ENCODE results near the gene KCTD4. TPM values are rescaled to one million over a fixed set of nuclear protein-coding genes. Genes with fewer than 3 reads are reported as not detected.

Gene KCTD4
- total RNA-seq, 4 donors from 2014 or later: not detected

DNA sequence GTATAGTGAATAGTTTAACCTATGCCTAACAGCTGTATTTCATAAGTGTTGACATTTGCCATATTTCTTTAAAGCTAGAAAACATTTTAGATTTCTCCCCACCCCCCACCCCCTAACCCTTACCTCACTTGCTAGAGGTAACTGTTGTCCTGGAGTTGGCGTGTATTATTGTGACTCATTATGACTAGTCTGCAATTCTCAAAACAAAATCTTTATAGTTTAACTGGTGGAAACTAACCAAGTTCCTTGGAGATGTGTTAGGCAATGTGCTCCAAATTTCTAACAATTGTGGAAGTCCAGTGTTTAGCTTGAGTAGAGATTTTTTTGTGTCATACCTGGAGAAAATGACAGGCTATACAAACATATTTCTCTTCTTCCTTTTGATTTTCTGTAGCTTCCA lies 38.0 kb downstream of the KCTD4 start:
- no peak overlapping the region for H3K4me3 ChIP-seq
- H3K9me3 ChIP-seq: no peaks in the 10 kb centered on the region
- no peaks in the 10 kb centered on the region for H3K27me3 ChIP-seq
- TF ChIP-seq POLR2AphosphoS5 (IDR thresholded peaks at IDR 0.05): no peak
- no peak for TF ChIP-seq POLR2A (IDR thresholded peaks at IDR 0.05; ENCODE audit: low read depth)
- H3K36me3 ChIP-seq: peaks cover 0 to 24% (median 8%) of the 10 kb centered on the region in 4 donors
- intact Hi-C loops (cut with DNase I): no loop called here
- peaks cover 0 to 15% (median 6%) of the 10 kb centered on the region in 4 donors for H3K4me1 ChIP-seq
- 35% methylated on average over 1 of the region's 1 CpG for WGBS
- DNase-seq (ENCODE audit: extremely low spot score): no peak
- no peak overlapping the region for H3K27ac ChIP-seq (replicated peaks in 1 of 4)

DNA sequence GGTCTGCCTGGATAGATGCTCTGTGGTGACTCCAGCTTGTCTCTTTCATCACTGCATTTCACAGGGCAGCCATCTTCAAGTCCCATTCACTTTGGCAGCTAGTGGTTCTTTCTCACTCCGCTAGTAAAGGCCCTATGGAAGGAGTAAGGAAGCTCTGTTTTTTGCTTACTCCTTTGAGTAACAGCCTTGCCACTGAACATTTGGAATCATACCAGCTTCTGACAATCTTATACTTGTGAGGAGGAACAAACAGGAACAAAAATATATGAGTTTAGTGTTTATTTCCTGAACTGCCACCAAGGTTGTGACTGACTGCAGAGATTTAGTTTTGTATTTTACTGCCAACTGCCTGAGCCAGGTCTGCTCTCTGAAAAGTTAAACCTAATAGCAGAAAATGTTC lies 38.7 kb downstream of the KCTD4 start:
- peaks cover 0 to 27% (median 8%) of the 10 kb centered on the region in 4 donors for H3K36me3 ChIP-seq
- H3K27me3 ChIP-seq: no peaks in the 10 kb centered on the region
- WGBS: 84% methylated on average over 1 of the region's 1 CpG
- no peak overlapping the region for H3K4me3 ChIP-seq
- DNase-seq (ENCODE audit: extremely low spot score): no peak
- H3K27ac ChIP-seq (replicated peaks in 1 of 4): no peak overlapping the region
- intact Hi-C loops (cut with DNase I): no loop called here
- H3K9me3 ChIP-seq: no peaks in the 10 kb centered on the region
- no peak for TF ChIP-seq EP300 (IDR thresholded peaks at IDR 0.05)
- TF ChIP-seq POLR2A (IDR thresholded peaks at IDR 0.05; ENCODE audit: low read depth): no peak
- TF ChIP-seq, protein P1, sequence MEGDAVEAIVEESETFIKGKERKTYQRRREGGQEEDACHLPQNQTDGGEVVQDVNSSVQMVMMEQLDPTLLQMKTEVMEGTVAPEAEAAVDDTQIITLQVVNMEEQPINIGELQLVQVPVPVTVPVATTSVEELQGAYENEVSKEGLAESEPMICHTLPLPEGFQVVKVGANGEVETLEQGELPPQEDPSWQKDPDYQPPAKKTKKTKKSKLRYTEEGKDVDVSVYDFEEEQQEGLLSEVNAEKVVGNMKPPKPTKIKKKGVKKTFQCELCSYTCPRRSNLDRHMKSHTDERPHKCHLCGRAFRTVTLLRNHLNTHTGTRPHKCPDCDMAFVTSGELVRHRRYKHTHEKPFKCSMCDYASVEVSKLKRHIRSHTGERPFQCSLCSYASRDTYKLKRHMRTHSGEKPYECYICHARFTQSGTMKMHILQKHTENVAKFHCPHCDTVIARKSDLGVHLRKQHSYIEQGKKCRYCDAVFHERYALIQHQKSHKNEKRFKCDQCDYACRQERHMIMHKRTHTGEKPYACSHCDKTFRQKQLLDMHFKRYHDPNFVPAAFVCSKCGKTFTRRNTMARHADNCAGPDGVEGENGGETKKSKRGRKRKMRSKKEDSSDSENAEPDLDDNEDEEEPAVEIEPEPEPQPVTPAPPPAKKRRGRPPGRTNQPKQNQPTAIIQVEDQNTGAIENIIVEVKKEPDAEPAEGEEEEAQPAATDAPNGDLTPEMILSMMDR (IDR thresholded peaks at IDR 0.05): no peak
- TF ChIP-seq POLR2AphosphoS5 (IDR thresholded peaks at IDR 0.05): no peak
- peaks cover 0 to 14% (median 6%) of the 10 kb centered on the region in 4 donors for H3K4me1 ChIP-seq

- intact Hi-C loops (cut with DNase I): no loop called here
- Histone ChIP-seq H3K36me3 (peaks cover 0 to 24% (median 9%) of the 10 kb centered on the region in 4 donors), H3K4me1 (no peaks in the 10 kb centered on the region), H3K4me3 (no peak overlapping the region), H3K9me3 (no peaks in the 10 kb centered on the region), H3K27me3 (no peaks in the 10 kb centered on the region), H3K27ac (replicated peaks in 1 of 4) (no peak overlapping the region)
- TF ChIP-seq EP300 (IDR thresholded peaks at IDR 0.05): no peak
- TF ChIP-seq, protein P1 (IDR thresholded peaks at IDR 0.05): no peak
- no peak for TF ChIP-seq POLR2AphosphoS5 (IDR thresholded peaks at IDR 0.05)
- no peak for TF ChIP-seq POLR2A (IDR thresholded peaks at IDR 0.05; ENCODE audit: low read depth)
- WGBS: 92% methylated on average over 7 of the region's 7 CpGs
- no peak for DNase-seq (ENCODE audit: extremely low spot score)
These were observed 44.1 kb downstream of the KCTD4 start for GRCh38 chr13:45156565-45157361.

DNA sequence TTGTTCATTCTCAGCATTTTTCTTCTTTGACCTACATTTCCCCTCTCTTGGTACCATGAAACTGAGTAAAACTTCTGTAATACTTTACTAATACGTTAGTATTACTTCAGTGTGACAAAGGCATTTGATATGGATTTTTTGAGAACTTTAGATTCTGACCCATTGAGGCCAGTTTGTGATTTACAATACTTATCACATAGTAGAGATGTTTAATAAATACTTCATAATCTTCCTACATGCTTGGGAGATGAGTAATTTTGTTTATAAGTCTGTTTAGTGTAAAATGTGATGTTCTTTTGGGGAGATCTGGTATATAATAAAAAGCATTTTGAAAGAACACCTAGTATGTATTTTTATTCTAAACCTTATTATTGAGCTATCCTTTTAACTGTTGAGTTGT lies 50.9 kb downstream of the KCTD4 start:
- Histone ChIP-seq H3K36me3 (peaks cover 0 to 10% (median 3%) of the 10 kb centered on the region in 4 donors), H3K27ac (replicated peaks in 1 of 4) (no peak overlapping the region), H3K9me3 (no peaks in the 10 kb centered on the region), H3K4me1 (no peaks in the 10 kb centered on the region), H3K4me3 (no peak overlapping the region), H3K27me3 (no peaks in the 10 kb centered on the region)
- 73% methylated on average over 1 of the region's 1 CpG for WGBS
- TF ChIP-seq EP300 (IDR thresholded peaks at IDR 0.05): no peak
- TF ChIP-seq, protein P1 (IDR thresholded peaks at IDR 0.05): no peak
- no peak for TF ChIP-seq POLR2A (IDR thresholded peaks at IDR 0.05; ENCODE audit: low read depth)
- no peak for TF ChIP-seq POLR2AphosphoS5 (IDR thresholded peaks at IDR 0.05)
- no peak for DNase-seq (ENCODE audit: extremely low spot score)
- intact Hi-C loops (cut with DNase I): no loop called here

DNA sequence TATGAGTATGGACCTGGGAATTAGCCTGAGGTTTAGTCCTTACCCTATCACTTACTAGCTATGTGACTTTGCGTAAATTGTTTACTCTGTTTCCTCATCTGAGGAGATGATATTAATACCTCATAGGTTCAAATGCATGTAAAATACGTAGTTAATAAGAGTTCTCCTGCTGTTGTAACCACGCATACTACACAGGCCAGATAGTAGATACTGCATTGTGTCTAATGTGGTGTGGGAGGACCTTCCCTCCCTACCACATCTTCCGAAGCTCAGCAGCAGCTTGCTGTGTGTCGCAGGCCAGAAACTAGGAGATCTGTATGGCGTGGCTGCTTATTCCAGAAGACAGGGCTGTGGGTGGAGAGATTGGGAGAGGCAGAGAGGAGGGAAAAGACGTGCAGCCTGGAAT lies 57.5 kb downstream of the KCTD4 start:
- Histone ChIP-seq H3K36me3 (peaks cover 4 to 17% (median 7%) of the 10 kb centered on the region in 4 donors), H3K4me3 (no peak overlapping the region), H3K9me3 (no peaks in the 10 kb centered on the region), H3K4me1 (no peaks in the 10 kb centered on the region), H3K27me3 (no peaks in the 10 kb centered on the region), H3K27ac (replicated peaks in 1 of 4) (peak overlapping the region in 1 of 4 donors; percentile 0)
- DNase-seq (ENCODE audit: extremely low spot score): no peak
- WGBS: 85% methylated on average over 7 of the region's 7 CpGs
- intact Hi-C loops (cut with DNase I): no loop called here
- no peak for TF ChIP-seq POLR2AphosphoS5 (IDR thresholded peaks at IDR 0.05)
- no peak for TF ChIP-seq POLR2A (IDR thresholded peaks at IDR 0.05; ENCODE audit: low read depth)
- no peak for TF ChIP-seq EP300 (IDR thresholded peaks at IDR 0.05)
- TF ChIP-seq, protein P1 (IDR thresholded peaks at IDR 0.05): no peak

Data from esophagus muscularis mucosa (tissue), 4 donors.